Activated CD4-positive, alpha-beta T cell treated with anti-CD3 and anti-CD28 coated beads, Interleukin-2, amount 50 U/mL, for 1 hour (primary cell): ENCODE results near the gene ADCY4.

Experiments
- DNase-seq: peaks from one replicate; pipeline ENCODE4 v3.0.0-alpha.2; 2020

ADCY4 gene

DNA sequence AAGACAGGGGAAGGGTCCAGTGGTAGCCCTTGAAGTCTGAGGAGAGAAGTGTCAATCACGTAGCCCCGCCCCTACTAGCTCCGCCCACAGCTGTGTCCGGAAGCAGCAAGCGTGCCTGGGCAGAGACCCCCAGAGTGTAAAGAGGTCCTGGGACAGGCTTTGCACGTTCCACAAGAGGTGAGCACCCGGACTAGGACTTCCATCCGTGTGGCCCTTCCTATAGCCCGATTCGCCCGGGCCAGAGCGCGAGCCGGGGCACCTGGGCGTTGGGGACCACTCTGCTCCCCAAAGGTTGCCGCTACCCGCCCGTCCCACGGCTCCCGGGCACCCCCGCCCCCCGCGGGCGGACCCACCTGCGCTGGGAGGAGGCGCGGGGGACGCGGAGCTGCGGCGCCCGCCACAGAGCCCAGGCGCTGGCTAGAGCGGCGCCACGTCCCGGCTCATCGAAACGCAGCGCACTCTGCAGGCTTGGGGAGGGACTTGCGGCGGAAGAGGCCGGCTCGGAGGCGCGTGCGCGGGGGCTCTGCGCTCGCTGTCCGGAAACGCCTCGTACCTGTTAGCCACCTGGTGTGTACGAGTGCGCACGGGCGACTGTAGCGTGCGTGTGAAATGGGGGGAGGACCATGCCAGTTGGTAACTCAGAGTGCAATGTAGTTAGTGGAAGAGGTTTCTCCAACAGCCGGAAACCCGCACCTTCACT lies 63.6 kb downstream of the ADCY4 start, which contains the start of gene RABGGTA:
TSS of gene RABGGTA (minus strand) at position 464 of the 700 bp plus-strand sequence. CDS start 482 bp downstream, outside the sequence.
- peak; percentile 90 for DNase-seq

GRCh38 chr14:24270537-24271133 lies 64.2 kb downstream of the ADCY4 start:
- DNase-seq = no peak

DNA sequence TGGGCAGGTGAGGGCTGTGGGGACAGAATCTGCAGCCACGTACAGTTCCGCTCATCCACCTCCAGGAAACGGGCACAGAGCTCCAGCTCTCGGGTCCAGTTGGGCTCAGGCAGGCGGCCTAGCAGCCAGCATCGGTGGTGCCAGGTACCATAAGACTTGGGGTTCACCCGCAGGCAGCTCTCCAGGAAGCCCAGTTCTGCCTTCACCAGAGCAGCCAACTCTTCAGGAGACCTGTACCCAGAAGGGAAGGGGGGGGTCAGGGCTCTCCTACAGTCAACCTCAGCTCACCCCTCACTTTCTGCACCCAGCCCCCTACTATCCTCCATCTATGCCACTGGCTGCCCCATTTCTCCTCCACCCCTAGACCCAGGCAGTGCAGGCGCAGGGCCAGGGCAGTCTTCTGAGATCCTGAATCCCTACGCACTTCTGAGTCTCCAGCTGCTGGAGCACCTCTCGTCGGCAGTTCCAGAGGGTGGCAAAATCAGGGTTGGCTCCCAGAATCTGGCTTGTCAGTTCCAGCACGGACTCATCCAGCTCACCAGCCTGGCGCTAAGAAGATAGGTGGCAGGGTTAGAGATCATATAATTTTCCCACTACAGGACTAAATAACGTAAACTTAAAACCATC lies 64.8 kb downstream of the ADCY4 start:
- DNase-seq = no peak

GRCh38 chr14:24269368-24269767 lies 65.5 kb downstream of the ADCY4 start:
- no peak for DNase-seq
